GM18519 (cell line): Measurements from ENCODE around the gene KCNJ1.

Experiments
- ATAC-seq: cut with Tn5 transposase; IDR thresholded peaks from one replicate; pipeline ENCODE4 v1.9.1; 2021; ENCODE audit warnings: mild to moderate bottlenecking, moderate library complexity; ENCODE audit not compliant: unreplicated experiment, low FRiP score

KCNJ1 gene

GRCh38 chr11:128856241-128856640, 10.9 kb downstream of the KCNJ1 start:
- no peak for ATAC-seq

GRCh38 chr11:128854841-128855240, 12.3 kb downstream of the KCNJ1 start:
- no peak for ATAC-seq

GRCh38 chr11:128853559-128853958, 13.5 kb downstream of the KCNJ1 start:
- ATAC-seq: no peak

GRCh38 chr11:128852327-128853023, 14.6 kb downstream of the KCNJ1 start:
- ATAC-seq: no peak

- ATAC-seq: peak; percentile 81
Observed at GRCh38 chr11:128848815-128849455, 18.2 kb downstream of the KCNJ1 start.

- no peak for ATAC-seq
Observed at GRCh38 chr11:128846985-128847384, 20.1 kb downstream of the KCNJ1 start.

GRCh38 chr11:128845334-128845780, 21.7 kb downstream of the KCNJ1 start:
- ATAC-seq: peak; percentile 30

GRCh38 chr11:128843198-128843785, 23.8 kb downstream of the KCNJ1 start:
- no peak for ATAC-seq

- ATAC-seq: no peak
Observed at GRCh38 chr11:128841461-128842072, 25.5 kb downstream of the KCNJ1 start.

- no peak for ATAC-seq
Observed at GRCh38 chr11:128840783-128841182, 26.3 kb downstream of the KCNJ1 start.

- ATAC-seq: no peak
Observed at GRCh38 chr11:128840137-128840536, 27.0 kb downstream of the KCNJ1 start.

GRCh38 chr11:128839081-128839480, 28.0 kb downstream of the KCNJ1 start:
- no peak for ATAC-seq

GRCh38 chr11:128837627-128838026, 29.5 kb downstream of the KCNJ1 start:
- ATAC-seq: no peak

GRCh38 chr11:128835741-128836430, 31.2 kb downstream of the KCNJ1 start:
- ATAC-seq: no peak

- no peak for ATAC-seq
Observed at GRCh38 chr11:128834157-128834556, 32.9 kb downstream of the KCNJ1 start.

GRCh38 chr11:128832121-128832497, 35.0 kb downstream of the KCNJ1 start:
- peak; percentile 63 for ATAC-seq

- ATAC-seq: peak; percentile 70
Observed at GRCh38 chr11:128831174-128832120, 35.6 kb downstream of the KCNJ1 start.

- peak; percentile 24 for ATAC-seq
Observed at GRCh38 chr11:128830290-128831173, 36.6 kb downstream of the KCNJ1 start.

- ATAC-seq: no peak
Observed at GRCh38 chr11:128828350-128828749, 38.7 kb downstream of the KCNJ1 start.
